NCI-H1694 treated with DMSO at 0.1 percent for 48 hours (cell line): ENCODE data around the gene MSMB.
"Not testable (repeated sequence)": the region's sequence is repeated elsewhere in the genome, so short reads cannot be mapped to it uniquely, and the experiment has no call there.

ENCODE experiments used
- DNase-seq: peaks from one replicate; lab custom pipeline; 2025; lab: John Stamatoyannopoulos, UW

The MSMB gene

GRCh38 chr10:46069771-46070463, 23.8 kb upstream of the MSMB start:
- no peak for DNase-seq

- no peak for DNase-seq
Measured at GRCh38 chr10:46068905-46069304, 22.8 kb upstream of the MSMB start.

GRCh38 chr10:46068117-46068516, 22.0 kb upstream of the MSMB start:
- DNase-seq = no peak

GRCh38 chr10:46064269-46064817, 18.3 kb upstream of the MSMB start:
- no peak for DNase-seq

GRCh38 chr10:46062723-46063428, 16.8 kb upstream of the MSMB start:
- DNase-seq = no peak

- no peak for DNase-seq
Measured at GRCh38 chr10:46060706-46061105, 14.6 kb upstream of the MSMB start.

GRCh38 chr10:46057927-46058326, 11.9 kb upstream of the MSMB start:
- not testable (repeated sequence) for DNase-seq

GRCh38 chr10:46057038-46057437, 11.0 kb upstream of the MSMB start:
- DNase-seq = no peak

- no peak for DNase-seq
Measured at GRCh38 chr10:46055771-46056170, 9.7 kb upstream of the MSMB start.

GRCh38 chr10:46053534-46054434, 7.7 kb upstream of the MSMB start:
- no peak for DNase-seq

- no peak for DNase-seq
Measured at GRCh38 chr10:46052791-46053375, 6.8 kb upstream of the MSMB start.

- no peak for DNase-seq
Measured at GRCh38 chr10:46052057-46052790, 6.2 kb upstream of the MSMB start.

GRCh38 chr10:46050941-46051623, 5.0 kb upstream of the MSMB start:
- DNase-seq = peak; percentile 43

GRCh38 chr10:46049497-46049831, 3.4 kb upstream of the MSMB start:
- not testable (repeated sequence) for DNase-seq

- DNase-seq = no peak
Measured at GRCh38 chr10:46048152-46048551, 2.1 kb upstream of the MSMB start.

- DNase-seq = no peak
Measured at GRCh38 chr10:46042527-46042926, 3.5 kb downstream of the MSMB start.

GRCh38 chr10:46040004-46040403, 6.1 kb downstream of the MSMB start:
- no peak for DNase-seq

- DNase-seq = no peak
Measured at GRCh38 chr10:46037107-46037825, 8.8 kb downstream of the MSMB start.

- DNase-seq = no peak
Measured at GRCh38 chr10:46035923-46036849, 9.9 kb downstream of the MSMB start.
